HG02870 (cell line): ENCODE data around the gene ZNF79.
A peak's percentile ranks its signal among the peaks of the same experiment; 100 is the strongest.
"Not testable (repeated sequence)": the region's sequence is repeated elsewhere in the genome, so short reads cannot be mapped to it uniquely, and the experiment has no call there.

ENCODE experiments used
- ATAC-seq: cut with Tn5 transposase; IDR thresholded peaks from one replicate; pipeline ENCODE4 v1.9.1; 2021; ENCODE audit warnings: mild to moderate bottlenecking, moderate library complexity; ENCODE audit not compliant: unreplicated experiment

Gene ZNF79

DNA sequence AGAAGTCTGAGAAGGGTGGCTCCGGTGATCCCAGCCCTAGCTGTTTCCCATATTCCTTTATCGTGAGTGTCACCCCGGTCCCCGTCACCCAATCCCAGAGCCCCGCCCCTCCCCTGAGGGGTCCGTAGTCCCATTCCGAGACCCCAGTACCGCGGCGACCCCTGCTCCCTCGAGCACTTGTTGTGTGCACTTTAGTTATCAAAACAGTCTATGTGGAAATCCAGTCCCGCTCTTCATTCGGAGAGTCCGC lies 27.4 kb downstream of the ZNF79 start:
- ATAC-seq: peak; percentile 17

DNA sequence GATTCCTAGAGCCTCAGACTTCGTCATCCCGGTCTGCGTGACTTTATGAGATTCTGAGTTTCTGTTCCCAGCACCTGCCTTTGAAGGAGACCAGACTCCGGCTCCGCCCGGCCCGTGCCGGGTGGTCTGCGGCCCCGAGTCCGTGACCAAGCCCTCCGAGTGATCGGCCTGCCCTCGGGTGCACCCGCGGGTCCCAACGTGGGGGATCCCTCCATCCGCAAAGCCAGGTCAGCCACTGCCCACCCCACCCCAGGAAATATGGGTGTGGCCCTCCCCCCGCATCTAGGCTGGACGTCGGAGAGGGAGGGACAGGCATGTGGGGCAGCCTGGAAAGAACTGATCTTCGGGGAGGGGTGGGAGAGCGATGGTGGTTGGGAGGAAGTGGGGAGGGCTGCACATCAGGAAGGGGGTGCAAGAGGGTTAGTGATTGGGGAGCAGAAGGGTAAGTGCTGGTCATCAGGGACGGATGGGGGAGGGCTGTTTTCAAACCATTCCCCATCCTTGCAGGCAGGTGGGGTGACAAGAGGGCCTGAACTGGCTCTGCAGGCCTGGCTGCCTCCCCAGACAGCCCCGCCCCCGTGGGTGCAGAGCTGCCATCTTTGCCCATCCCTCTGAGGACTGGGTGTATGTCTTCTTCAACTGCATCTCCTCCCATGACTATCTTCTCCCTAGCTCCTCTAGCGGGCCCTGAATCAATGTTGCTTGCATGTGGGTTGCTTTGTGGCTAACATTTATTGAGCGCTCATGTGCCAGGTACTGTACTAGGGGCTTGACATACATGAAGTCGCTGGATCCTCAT lies 27.9 kb downstream of the ZNF79 start:
- ATAC-seq: no peak

DNA sequence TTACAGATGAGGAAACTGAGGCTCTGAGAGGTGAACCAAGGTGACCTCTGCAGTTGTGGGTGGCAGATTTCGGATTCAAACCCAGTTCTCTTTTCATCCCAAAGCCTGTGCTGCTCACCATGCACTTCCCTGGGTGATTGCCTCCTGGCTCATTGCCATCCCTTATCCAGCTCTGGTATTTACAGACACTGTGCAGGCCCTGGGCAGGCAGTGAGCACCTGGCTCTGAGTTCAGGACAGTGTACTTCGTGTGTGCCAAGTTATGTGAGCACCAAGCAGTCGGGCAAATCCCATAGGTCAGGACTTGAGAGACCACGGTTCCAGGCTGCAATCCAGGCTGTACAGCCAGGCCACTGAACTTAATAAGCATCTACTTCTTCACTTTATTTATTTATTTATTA lies 28.5 kb downstream of the ZNF79 start:
- ATAC-seq: no peak

DNA sequence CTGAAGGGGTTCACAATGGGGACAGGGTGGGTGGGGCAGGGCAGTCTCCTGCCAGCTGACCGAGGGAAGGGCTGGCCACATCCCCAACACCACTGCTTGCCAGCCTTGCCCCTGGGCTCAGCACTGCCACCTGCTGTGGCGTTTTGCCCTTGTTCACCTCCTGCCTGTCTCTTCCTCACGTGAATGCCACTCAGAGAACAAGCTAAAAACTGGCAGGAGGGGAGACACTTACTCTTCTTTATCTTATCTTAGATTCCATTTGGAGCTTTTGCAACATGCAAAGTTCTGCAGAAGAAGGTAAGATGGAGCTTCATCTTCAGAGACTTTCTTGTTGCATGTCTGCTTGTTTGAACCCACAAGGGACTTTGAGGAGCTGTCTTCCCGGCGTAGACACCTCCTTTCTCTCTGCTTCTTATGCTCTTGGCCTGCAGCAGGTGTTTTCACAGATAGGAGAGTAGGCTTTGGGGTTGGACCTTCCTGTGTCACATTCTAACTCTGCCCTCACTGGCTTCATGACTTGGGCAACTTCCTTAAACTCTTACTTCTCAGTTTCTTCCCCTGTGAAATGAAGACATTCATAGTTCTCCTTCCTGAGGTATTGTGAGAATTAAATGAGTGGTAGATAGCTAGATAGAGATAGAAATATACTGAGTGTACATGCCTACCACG lies 31.3 kb downstream of the ZNF79 start:
- no peak for ATAC-seq

- no peak for ATAC-seq
Observed at GRCh38 chr9:127457191-127457878, 33.2 kb downstream of the ZNF79 start.

DNA sequence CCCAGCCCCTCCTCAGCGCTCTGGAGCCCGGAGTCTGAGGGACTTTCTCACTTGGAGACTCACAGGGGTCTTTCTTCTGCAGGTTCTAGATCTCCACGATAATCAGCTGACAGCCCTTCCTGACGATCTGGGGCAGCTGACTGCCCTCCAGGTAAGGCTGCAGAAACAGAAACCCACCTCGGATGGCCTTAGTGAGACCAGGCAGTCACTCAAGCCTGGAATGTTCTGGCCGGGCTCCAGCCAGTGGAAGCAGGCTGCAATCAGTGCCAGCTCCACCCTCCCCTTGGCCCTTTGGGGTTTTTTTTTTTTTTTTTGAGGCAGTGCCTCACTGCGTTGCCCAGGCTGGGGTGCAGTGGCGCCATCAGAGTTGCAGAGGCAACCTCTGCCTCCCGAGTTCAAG lies 34.7 kb downstream of the ZNF79 start:
- no peak for ATAC-seq

GRCh38 chr9:127463382-127463781 lies 39.2 kb downstream of the ZNF79 start:
- no peak for ATAC-seq

GRCh38 chr9:127463911-127464310 lies 39.7 kb downstream of the ZNF79 start:
- ATAC-seq: no peak

GRCh38 chr9:127466407-127466917 lies 42.3 kb downstream of the ZNF79 start:
- not testable (repeated sequence) for ATAC-seq

DNA sequence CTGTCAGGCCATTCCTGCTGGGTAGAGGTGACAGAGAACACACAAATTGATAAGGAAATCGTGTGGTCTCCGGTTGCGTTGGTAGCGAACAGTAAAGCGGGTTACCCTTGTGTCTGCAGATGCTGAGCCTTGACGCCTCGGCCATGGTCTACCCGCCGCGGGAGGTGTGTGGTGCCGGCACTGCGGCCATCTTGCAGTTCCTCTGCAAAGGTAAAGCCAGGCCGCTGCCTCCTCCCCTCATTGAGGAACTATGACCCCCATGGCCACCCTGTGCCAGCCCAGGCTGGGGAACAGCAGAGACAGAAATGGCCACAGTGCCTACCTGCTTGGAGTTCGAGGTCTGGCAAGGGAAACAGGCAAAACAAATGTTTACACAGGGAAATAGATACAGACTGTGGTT lies 43.4 kb downstream of the ZNF79 start:
- no peak for ATAC-seq

DNA sequence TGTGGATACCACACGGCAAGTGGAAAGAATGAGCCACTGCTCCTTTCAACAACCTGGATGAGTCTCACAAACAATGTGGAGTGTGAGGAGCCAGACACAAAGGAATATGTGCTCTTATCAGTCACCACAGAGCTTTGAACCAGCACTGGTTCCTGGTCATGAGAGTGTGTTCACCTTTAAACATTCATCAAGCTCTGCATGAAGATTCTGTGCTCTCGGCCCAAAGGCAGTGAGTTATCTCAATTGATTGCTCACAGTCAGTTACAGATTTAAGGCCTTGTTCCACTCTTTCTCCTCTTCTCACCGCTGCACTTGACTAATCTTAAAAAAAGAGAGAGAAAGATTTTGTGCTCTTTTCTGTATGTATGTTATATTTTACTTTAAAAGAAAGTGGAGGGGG lies 46.5 kb downstream of the ZNF79 start:
- ATAC-seq: no peak

- ATAC-seq: no peak
Observed at GRCh38 chr9:127473501-127473900, 49.3 kb downstream of the ZNF79 start.

DNA sequence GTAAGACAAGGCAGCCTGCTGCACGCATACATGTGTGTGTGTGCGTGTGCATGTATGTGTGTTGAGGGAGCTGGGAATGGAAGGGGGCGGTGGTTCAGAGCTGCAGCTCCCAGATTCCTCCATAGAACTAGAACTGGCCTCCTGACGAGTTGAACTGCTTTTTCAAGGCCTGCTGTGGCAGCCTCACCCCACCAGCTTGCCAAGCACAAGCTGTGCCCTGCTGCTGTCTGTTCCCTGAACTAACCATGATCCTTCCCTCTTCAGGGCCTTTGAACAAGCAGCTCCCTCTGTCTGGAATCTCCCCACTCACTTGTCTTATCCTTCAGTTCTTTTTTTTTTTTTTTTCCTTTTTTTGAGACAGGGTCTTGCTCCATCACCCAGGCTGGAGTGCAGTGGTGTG lies 49.8 kb downstream of the ZNF79 start:
- no peak for ATAC-seq

GRCh38 chr9:127474592-127474991 lies 50.4 kb downstream of the ZNF79 start:
- no peak for ATAC-seq

- no peak for ATAC-seq
Observed at GRCh38 chr9:127479507-127480081, 55.4 kb downstream of the ZNF79 start.

DNA sequence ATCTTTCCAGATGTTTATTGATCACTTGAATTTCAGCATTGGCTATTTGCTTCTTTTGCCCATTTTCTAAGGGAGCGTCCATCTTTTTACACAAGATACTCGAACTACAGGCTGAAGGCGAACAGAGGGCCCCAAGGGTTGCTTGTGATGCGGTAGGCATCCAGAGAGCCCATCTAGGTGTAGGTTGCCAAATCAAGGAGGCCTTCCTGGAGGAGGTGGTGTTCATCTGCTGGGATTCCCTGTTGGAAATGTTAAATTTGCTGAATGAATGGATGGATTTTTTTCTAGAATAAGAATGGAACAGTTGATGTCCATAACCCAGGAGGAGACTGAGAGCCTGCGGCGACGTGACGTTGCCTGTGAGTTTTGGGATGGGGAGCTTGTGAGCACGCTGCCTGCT lies 58.5 kb downstream of the ZNF79 start:
- no peak for ATAC-seq

- no peak for ATAC-seq
Observed at GRCh38 chr9:127485995-127486394, 61.8 kb downstream of the ZNF79 start.

- no peak for ATAC-seq
Observed at GRCh38 chr9:127488946-127489345, 64.8 kb downstream of the ZNF79 start.

DNA sequence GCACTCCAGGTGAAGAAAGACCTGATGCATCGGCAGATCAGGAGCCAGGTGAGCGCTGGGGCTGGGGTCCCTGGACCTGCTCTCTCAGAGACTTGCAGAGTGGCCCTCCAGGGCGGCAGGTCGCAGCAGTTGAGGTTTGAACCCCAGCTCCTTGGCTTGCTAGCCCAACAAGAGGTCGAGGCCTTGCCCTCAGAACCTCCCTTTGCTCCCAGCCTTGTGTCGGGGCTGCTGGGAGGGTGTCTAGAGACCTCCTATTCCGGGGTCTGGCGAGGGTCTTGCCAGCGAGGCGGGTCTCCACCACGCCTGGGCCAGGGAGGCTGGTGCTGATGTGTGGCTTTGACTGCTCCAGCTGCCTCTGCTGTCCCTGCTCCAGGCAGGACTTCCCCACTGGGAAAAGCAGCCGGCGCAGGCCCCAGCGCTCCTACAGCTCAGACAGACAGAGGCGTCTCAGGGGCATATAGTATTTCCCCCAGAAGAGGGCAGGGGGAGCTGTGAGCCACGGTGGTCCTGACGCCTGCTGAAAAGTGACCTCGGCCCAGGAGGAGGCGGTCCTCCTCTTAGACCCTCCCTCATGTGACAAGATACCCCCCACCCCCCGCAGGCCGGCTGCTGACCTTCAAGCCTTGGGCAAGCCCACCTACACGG lies 65.4 kb downstream of the ZNF79 start:
- ATAC-seq: no peak

DNA sequence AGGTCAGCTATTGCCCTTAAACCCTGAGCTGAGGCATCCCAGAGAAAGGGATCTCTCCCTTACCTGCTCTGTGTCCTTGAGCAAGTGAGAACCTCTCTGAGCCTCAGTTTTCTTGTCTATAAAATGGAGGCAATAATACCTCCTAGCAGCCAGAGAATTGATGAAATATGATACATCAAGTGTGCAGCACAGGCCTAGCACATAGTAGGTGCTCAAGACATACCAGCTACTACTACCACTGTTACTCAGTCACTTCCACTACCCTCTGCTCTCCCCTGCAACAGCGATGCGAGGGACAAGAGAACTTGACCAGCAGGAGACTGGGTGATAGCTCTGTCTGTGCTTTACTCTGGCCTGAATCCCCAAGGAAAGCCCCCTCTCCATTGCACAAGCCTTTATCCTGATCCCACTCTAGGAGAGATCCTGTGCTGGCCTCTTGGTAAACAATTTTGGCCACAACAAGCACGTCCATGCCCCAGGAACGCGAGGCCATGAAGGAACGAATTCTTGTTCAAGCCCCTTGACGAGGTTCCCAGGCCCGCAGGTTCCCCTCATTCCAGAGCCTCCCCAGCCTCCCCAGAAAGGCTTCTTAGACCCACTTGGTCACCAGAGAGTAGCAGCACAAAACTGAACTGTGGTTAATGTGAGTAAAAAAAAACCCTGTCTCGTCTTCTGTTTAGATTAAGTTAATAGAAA lies 66.5 kb downstream of the ZNF79 start:
- ATAC-seq: no peak

- ATAC-seq: no peak
Observed at GRCh38 chr9:127491516-127491915, 67.3 kb downstream of the ZNF79 start.
